Measurements from ENCODE around the gene POLR2I. TPM values are rescaled to one million over a fixed set of nuclear protein-coding genes. Genes with fewer than 3 reads are reported as not detected.

The POLR2I gene
- total RNA-seq, 2 donors from 2014 or later, result 102 to 132 TPM

- H3K9ac ChIP-seq (ENCODE audit: extremely low read depth, low read length, poor library complexity, severe bottlenecking), result peak overlapping the region; percentile 31
- peak overlapping the region; percentile 60 for H3K27ac ChIP-seq (ENCODE audit: low read depth, low read length)
- no peaks in the 10 kb centered on the region for H3K27me3 Mint-ChIP-seq (ENCODE audit: insufficient read depth)
- peaks cover 45% of the 10 kb centered on the region for H3K4me1 Mint-ChIP-seq
- WGBS, 2 experiments (ENCODE audit: insufficient coverage in 1 of 2, insufficient read length in 1 of 2), result 48 to 52% methylated on average over 5 to 7 of the region's 7 CpGs
- peaks cover 16% of the 10 kb centered on the region for H3K36me3 ChIP-seq (ENCODE audit: control insufficient read depth, insufficient read depth, low read length)
- H3K4me3 Mint-ChIP-seq, result peak overlapping the region; percentile 80
- no peaks in the 10 kb centered on the region for H3K9me3 ChIP-seq (ENCODE audit: control insufficient read depth, low read length)
- H3K4me1 ChIP-seq (ENCODE audit: control insufficient read depth, insufficient read depth, low read length), result peaks cover 3% of the 10 kb centered on the region
- TF ChIP-seq CTCF (conservative IDR thresholded peaks at IDR 0.05), result no peak
- no peaks in the 10 kb centered on the region for H3K9me3 Mint-ChIP-seq
- no peaks in the 10 kb centered on the region for H3K27me3 ChIP-seq (ENCODE audit: control insufficient read depth, insufficient read depth, low read length, poor library complexity, severe bottlenecking)
- peak; percentile 78 for DNase-seq
- H3K27ac Mint-ChIP-seq, result peak overlapping the region; percentile 99
- peak overlapping the region; percentile 69 for H3K4me3 ChIP-seq (ENCODE audit: low read length)
- H3K36me3 Mint-ChIP-seq (ENCODE audit: low read depth), result peaks cover 46% of the 10 kb centered on the region
Observed at GRCh38 chr19:36160821-36161596, 46.3 kb upstream of the POLR2I start.

GRCh38 chr19:36153126-36153525 lies 38.5 kb upstream of the POLR2I start:
- Histone ChIP-seq H3K4me1 (ENCODE audit: control insufficient read depth, insufficient read depth, low read length) (no peaks in the 10 kb centered on the region), H3K27ac (ENCODE audit: low read depth, low read length) (no peak overlapping the region), H3K9ac (ENCODE audit: extremely low read depth, low read length, poor library complexity, severe bottlenecking) (no peak overlapping the region), H3K36me3 (ENCODE audit: control insufficient read depth, insufficient read depth, low read length) (peaks cover 52% of the 10 kb centered on the region), H3K9me3 (ENCODE audit: control insufficient read depth, low read length) (no peaks in the 10 kb centered on the region), H3K27me3 (ENCODE audit: control insufficient read depth, insufficient read depth, low read length, poor library complexity, severe bottlenecking) (no peaks in the 10 kb centered on the region), H3K4me3 (ENCODE audit: low read length) (no peak overlapping the region)
- no peak for TF ChIP-seq CTCF (conservative IDR thresholded peaks at IDR 0.05)
- Mint-ChIP-seq H3K27ac (no peak overlapping the region), H3K4me3 (no peak overlapping the region), H3K27me3 (ENCODE audit: insufficient read depth) (no peaks in the 10 kb centered on the region), H3K36me3 (ENCODE audit: low read depth) (peaks cover 71% of the 10 kb centered on the region), H3K4me1 (peaks cover 37% of the 10 kb centered on the region), H3K9me3 (no peaks in the 10 kb centered on the region)
- no peak for DNase-seq
- 93 to 97% methylated on average over 3 to 10 of the region's 10 CpGs for WGBS, 2 experiments (ENCODE audit: insufficient coverage in 1 of 2, insufficient read length in 1 of 2)

- Histone ChIP-seq H3K4me3 (ENCODE audit: low read length) (no peak within 1 kb of the TSS), H3K27ac (ENCODE audit: low read depth, low read length) (no peak within 1 kb of the TSS), H3K9me3 (ENCODE audit: control insufficient read depth, low read length) (no peaks in the 10 kb centered on the region), H3K9ac (ENCODE audit: extremely low read depth, low read length, poor library complexity, severe bottlenecking) (no peak within 1 kb of the TSS), H3K4me1 (ENCODE audit: control insufficient read depth, insufficient read depth, low read length) (no peaks in the 10 kb centered on the region), H3K36me3 (ENCODE audit: control insufficient read depth, insufficient read depth, low read length) (peaks cover 57% of the 10 kb centered on the region), H3K27me3 (ENCODE audit: control insufficient read depth, insufficient read depth, low read length, poor library complexity, severe bottlenecking) (no peaks in the 10 kb centered on the region)
- Mint-ChIP-seq H3K4me3 (no peak within 1 kb of the TSS), H3K36me3 (ENCODE audit: low read depth) (peaks cover 70% of the 10 kb centered on the region), H3K9me3 (no peaks in the 10 kb centered on the region), H3K27me3 (ENCODE audit: insufficient read depth) (no peaks in the 10 kb centered on the region), H3K4me1 (peaks cover 31% of the 10 kb centered on the region), H3K27ac (peak within 1 kb of the TSS; percentile 86)
- WGBS, 2 experiments (ENCODE audit: insufficient coverage in 1 of 2, insufficient read length in 1 of 2), result 93 to 96% methylated on average over 23 to 40 of the region's 40 CpGs
- peak; percentile 54 for DNase-seq
- no peak for TF ChIP-seq CTCF (conservative IDR thresholded peaks at IDR 0.05)
Observed at GRCh38 chr19:36152352-36153091, 37.8 kb upstream of the POLR2I start, which contains the start of gene COX7A1. Gene COX7A1, minus strand, starts transcription at chr19:36152447. Its CDS starts 40 bp downstream, at chr19:36152407.

Data from endodermal cell (in vitro differentiated cells).